IPS-NIHi7 (cell line): Measurements from ENCODE around the gene ACOX1.
A peak's percentile ranks its signal among the peaks of the same experiment; 100 is the strongest.

Source experiments
- DNase-seq: peaks from one replicate; pipeline ENCODE4 v3.0.0; 2012; ENCODE audit warnings: mixed read lengths; ENCODE audit errors: extremely low spot score

ACOX1 gene

GRCh38 chr17:75933808-75934207, 45.2 kb downstream of the ACOX1 start:
- no peak for DNase-seq

GRCh38 chr17:75932852-75933251, 46.1 kb downstream of the ACOX1 start:
- DNase-seq = no peak

GRCh38 chr17:75931062-75931461, 47.9 kb downstream of the ACOX1 start:
- DNase-seq = no peak

DNA sequence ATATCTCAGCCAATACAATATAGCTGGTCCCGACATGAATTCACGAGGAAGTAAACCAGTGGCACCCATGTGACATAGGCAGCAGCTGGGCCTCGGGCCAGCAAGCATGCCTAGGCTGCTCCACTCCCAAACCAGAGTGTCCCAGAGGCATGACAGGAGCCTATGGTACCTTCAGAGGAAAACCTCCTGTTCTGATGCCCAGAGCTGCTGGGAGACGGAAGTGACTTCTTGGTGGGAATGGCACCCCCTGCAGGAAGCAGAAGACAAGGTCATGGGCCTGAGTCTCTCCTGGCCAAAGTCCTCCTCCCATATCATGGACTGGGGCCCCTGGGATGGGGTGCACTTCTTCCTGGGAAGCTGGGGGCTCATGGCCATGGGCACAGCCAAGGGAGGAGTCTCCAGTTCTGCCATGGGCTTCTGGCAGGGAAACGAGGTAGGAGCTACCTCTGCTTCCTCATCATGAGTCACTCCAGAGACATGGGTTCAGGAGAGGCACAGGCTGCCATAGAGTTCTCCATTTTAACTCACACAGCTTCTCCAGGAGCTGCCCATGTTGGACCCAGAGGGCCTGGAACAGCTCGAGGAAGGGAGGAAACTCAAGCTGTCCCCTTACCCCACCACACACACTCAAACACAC, 51.6 kb downstream of the ACOX1 start:
- DNase-seq = peak; percentile 90

DNA sequence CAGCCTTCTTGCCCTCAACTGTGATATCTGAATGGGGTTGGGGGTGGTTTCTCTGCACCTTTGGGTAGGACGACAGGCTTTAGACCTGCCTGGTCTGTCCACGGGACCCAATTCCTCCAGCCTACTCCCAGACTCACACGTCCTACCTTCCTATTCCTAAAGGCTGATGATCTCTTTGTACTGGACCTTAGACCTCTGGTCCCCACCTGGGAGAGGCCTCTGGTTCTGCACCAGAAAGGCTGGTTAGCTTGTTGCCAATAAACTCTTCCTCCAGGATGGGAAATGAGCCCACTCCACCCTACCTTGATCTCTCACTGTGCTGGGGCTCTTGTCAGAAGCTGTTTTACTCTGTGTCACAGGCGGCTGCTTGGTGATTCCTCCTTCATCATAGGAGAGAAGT, 52.5 kb downstream of the ACOX1 start:
- no peak for DNase-seq

DNA sequence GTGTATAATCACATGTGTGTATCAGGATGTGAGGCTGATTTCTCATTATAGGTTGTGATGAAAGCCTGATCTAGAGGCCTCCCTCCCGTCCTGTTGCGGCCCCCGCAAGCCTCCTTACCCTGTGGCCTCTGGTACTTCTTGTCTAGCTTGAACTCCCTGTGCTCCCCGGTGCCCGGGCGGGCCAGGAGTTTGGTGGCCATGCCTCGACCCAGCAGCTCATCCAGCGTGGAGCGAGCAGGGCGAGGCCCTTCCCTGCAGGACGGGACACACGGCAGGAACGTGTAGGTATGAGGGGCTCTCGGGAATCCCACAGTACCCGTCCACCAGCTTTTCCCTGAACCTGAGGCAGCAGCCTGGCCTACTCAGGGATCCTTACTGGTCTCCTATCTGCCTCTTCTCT, 53.1 kb downstream of the ACOX1 start:
- DNase-seq = no peak

DNA sequence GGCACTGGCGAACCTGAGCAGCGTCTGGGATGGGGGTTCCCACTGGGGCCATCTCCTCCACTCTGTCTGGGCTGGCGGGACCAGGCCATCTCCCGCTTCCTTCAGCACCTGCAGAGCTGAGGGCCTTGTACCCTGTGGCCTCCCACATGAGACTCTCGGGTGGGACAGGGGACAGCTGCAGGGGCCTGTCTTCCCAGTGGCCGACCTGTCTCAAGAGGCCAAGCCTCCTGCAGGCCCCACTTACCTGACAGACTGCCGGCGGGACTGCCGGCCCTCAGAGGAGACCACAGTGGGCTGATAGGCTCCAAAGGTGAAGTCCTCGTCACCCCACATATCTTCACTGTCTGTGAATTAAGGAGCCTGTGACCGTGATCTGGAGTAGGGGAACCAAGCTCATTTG, 53.9 kb downstream of the ACOX1 start:
- no peak for DNase-seq

DNA sequence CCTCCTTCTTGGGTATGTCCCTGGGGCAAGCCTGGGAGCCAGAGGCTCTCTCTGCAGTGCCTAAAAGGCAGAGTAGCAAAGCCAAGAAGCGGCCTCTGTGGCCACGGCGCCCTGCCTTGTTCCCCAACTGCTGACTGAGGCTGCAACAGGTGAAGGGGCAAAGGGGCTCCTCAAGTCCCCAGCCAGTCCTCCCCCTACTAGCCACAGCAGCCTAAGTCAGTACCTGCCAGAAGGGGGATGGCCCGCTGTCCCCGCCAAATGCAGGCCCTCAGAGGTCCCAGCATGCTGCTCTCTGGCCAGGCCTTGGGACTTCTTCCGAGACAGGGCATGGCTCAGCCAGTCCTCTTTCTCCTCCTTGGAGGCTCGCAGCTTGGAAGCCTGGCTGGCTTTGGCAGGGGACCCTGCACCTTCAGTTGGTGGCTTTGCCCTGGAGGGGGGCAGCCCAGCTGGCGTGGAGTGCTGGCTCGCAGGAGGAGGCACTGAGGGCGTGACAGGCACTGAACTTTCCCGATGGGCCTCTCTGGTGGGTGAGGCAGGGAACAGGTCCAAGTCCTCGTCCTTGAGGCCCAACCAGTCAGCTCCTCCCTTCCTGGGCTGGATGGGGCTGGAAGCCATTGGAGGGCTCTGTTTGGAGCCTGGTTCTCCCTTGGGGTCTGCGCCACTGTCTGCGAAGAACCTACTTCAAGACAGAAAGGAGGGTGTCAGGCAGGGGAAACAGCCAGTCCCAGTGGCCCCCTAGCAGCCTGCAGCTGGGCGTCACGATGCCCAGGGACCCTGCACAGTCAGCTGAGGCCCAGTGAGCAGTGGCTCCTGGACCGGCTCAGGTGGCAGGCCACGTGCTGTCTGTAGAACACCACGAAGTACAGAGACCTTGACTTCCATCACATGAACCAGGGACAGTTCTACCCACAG, 55.7 kb downstream of the ACOX1 start:
- DNase-seq = no peak

GRCh38 chr17:75922173-75922961, 56.6 kb downstream of the ACOX1 start:
- DNase-seq = no peak

- DNase-seq = no peak
Measured at GRCh38 chr17:75921596-75921995, 57.4 kb downstream of the ACOX1 start.

GRCh38 chr17:75920045-75920560, 58.9 kb downstream of the ACOX1 start:
- no peak for DNase-seq

- no peak for DNase-seq
Measured at GRCh38 chr17:75919611-75920010, 59.4 kb downstream of the ACOX1 start.

DNA sequence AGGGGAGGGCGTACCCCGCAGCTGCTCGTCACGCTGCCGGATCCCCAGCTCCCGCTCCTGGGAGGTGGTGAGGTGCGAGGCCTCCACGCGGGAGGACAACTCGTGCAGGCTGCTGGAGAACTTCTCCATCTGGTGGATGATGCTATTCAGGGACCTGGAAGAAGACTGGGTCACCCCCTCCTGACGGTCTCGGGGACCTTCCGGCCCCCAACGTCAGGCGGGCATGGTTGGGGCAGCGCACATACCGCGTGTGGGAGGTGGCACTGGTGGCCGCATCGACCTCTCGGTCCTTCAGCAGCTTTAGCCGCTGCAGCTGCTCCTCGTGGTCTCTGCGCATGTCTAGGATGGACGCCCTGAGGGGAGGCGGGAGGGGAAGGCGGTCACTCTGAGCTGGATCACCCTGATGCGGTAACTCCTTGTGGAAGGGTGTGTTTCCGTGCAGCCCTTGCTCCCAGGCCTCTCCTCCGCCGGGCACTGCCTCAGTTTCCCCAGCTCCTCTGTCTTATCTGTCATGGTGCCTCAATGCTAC, 61.0 kb downstream of the ACOX1 start:
- DNase-seq = no peak

- no peak for DNase-seq
Measured at GRCh38 chr17:75917141-75917916, 61.6 kb downstream of the ACOX1 start.

GRCh38 chr17:75915268-75915667, 63.7 kb downstream of the ACOX1 start:
- DNase-seq = no peak

- peak; percentile 50 for DNase-seq
Measured at GRCh38 chr17:75914643-75915267, 64.2 kb downstream of the ACOX1 start.

DNA sequence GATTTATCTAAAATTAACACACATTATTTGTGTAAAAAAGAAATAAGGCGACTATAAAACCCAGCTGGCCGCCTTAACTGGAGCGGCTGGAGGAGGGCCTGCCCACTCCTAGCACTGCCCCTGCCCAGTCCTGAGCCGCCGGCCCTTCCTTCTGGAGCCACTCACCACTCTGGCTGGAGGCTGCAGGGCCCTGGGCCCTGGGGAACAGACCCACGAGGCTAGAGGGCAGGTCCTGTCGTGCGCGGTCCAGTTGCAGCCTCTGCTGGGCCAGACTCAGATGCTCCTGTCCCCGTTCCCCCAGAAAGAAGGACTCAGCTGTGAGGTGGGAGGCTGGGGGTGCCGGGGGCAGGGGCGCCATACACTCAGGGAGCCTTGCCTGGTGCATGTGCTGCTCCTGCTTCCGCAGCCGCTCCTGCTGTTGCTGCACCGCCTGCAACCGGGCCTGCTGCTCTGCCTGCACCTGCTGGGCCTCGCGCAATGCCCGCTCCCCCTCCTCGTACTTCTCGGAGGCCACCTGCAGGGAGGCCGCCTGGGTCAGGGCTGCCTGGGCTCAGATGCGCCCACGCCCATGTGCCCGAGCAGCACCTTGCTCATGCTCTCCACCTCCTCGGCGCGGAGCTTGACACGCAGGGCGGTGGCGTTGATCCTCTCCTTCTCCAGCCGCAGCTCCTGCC, 65.3 kb downstream of the ACOX1 start:
- no peak for DNase-seq

DNA sequence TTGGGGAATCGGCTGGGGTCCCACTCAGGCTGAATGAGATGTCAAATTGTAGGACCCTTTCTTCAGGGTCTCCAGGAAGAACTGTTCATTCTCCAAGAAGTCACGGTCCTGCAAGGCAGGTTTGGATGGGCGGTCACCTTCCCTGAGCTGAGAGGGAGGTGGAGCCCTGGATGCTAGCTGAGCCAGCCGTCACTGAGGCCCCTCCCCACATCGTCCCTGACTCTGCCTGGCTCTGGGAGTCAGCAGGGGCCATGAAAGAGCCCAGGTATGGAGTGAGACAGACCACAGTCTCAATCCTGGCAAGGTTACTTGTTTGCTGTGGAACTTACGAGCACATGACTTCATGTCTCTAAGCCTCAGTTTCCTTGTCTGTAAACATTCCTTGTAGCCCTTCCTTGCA, 68.3 kb downstream of the ACOX1 start:
- DNase-seq = peak; percentile 67

- DNase-seq = no peak
Measured at GRCh38 chr17:75909812-75910274, 69.1 kb downstream of the ACOX1 start.
